Endodermal cell (in vitro differentiated cells): ENCODE measurements around the gene AADAT. TPM values are rescaled to one million over a fixed set of nuclear protein-coding genes. Genes with fewer than 3 reads are reported as not detected.

Source experiments
- DNase-seq: peaks from one replicate; pipeline ENCODE4 v3.0.0-alpha.2; 2017
- H3K27ac ChIP-seq: 2 replicates; pipeline ENCODE4 v1.5.1; 2013; ENCODE audit warnings: mild to moderate bottlenecking, low read depth, low read length, moderate library complexity
- H3K27me3 ChIP-seq: 2 replicates; pipeline ENCODE4 v1.6.1; 2013; ENCODE audit warnings: mild to moderate bottlenecking, low read length, moderate library complexity; ENCODE audit not compliant: insufficient read depth, control insufficient read depth, poor library complexity, severe bottlenecking
- H3K36me3 ChIP-seq: 2 replicates; pipeline ENCODE4 v1.7.0; 2013; ENCODE audit warnings: mild to moderate bottlenecking, low read length, moderate library complexity; ENCODE audit not compliant: control insufficient read depth, insufficient read depth
- H3K4me1 ChIP-seq: one replicate; pipeline ENCODE4 v1.7.0; 2013; ENCODE audit warnings: low read length; ENCODE audit not compliant: control insufficient read depth, insufficient read depth
- H3K4me3 ChIP-seq: 2 replicates; pipeline ENCODE4 v1.5.1; 2013; ENCODE audit warnings: mild to moderate bottlenecking, low read length, moderate library complexity
- H3K9ac ChIP-seq: 2 replicates; pipeline ENCODE4 v1.6.1; 2013; ENCODE audit warnings: mild to moderate bottlenecking, low read length, moderate library complexity; ENCODE audit not compliant: poor library complexity, severe bottlenecking; ENCODE audit errors: extremely low read depth
- H3K9me3 ChIP-seq: 2 replicates; pipeline ENCODE4 v1.6.1; 2013; ENCODE audit warnings: mild to moderate bottlenecking, low read length, moderate library complexity; ENCODE audit not compliant: control insufficient read depth
- H3K27ac Mint-ChIP-seq: 2 replicates; pipeline ENCODE4 v1.8.0; 2020; ENCODE audit warnings: mixed read lengths
- H3K27me3 Mint-ChIP-seq: 2 replicates; pipeline ENCODE4 v1.8.0; 2021; ENCODE audit warnings: mild to moderate bottlenecking, mixed read lengths; ENCODE audit not compliant: insufficient read depth
- H3K36me3 Mint-ChIP-seq: 2 replicates; pipeline ENCODE4 v1.8.0; 2020; ENCODE audit warnings: low read depth, mixed read lengths
- H3K4me1 Mint-ChIP-seq: 2 replicates; pipeline ENCODE4 v1.8.0; 2020; ENCODE audit warnings: mixed read lengths
- H3K4me3 Mint-ChIP-seq: 2 replicates; pipeline ENCODE4 v1.8.0; 2020; ENCODE audit warnings: mild to moderate bottlenecking, moderate library complexity, mixed read lengths
- H3K9me3 Mint-ChIP-seq: 2 replicates; pipeline ENCODE4 v1.8.0; 2020; ENCODE audit warnings: mild to moderate bottlenecking, mixed read lengths
- WGBS, 2 experiments: methylation state at CpG; one replicate each; pipeline versions ENCODE4 v1.1.5 to v1.1.7; 2013; ENCODE audit warnings: missing lambda C conversion rate in 2 of 2, mixed read lengths in 1 of 2; ENCODE audit not compliant: insufficient coverage in 1 of 2, insufficient read length in 1 of 2; 5-methylcytosine and 5-hydroxymethylcytosine counted together
- total RNA-seq, 2 donors: library from RNA; stranded (reverse); fragmentation: NEBNext Ultra II Directional in 1 of 2; extraction: Animal tissue kit (Norgen Biotek cat#: 25700) in 1 of 2; gene quantifications; 2 replicates in 1 of 2; 3 replicates in 1 of 2; pipeline ENCODE4 v1.2.1, GENCODE V29; 2021
- TF ChIP-seq, protein P1 (sequence below): fragments of 200-600 bp; sonication (generic); conservative IDR thresholded peaks from 2 replicates; pipeline ENCODE4 v1.5.0; 2021; ENCODE audit warnings: antibody characterized with exemption, mild to moderate bottlenecking

The AADAT gene
- total RNA-seq, 2 donors from 2014 or later = 34.4 to 42.3 TPM

DNA sequence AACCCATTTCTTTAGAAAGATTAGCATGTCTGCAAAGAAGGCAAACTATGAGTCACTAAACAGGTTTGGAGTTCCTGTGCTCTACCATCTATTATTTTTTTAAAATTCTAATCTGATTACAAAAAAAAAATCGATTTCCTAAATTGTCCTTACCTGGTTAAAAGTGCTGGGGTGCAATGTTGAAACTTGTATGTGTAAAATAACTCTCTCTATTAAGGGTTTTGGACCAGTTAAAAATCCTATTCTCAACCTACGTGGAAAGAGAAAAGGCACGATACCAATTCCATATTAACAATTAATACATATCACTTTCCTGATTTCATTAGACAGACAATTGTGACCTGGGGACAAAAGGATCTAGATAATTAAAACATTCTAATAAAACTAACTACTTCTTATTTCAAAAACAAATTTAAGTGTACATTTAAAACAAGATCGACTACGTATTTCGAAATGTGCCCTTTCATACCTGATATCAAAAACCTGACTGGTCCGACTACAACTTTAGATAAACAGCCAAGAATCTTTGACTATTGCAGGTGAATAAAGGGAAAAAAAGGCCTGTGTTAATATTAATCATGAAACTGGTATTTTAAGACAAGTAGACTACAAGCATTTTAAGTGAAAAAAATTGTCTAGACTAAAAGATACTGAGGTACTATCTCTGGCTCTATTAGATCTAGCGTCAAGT, 21.2 kb downstream of the AADAT start:
- Mint-ChIP-seq H3K27me3 (no peaks in the 10 kb centered on the region), H3K4me1 (no peaks in the 10 kb centered on the region), H3K36me3 (peaks cover 59% of the 10 kb centered on the region), H3K4me3 (no peak overlapping the region), H3K9me3 (no peaks in the 10 kb centered on the region), H3K27ac (no peak overlapping the region)
- H3K9ac ChIP-seq = no peak overlapping the region
- H3K27ac ChIP-seq = no peak overlapping the region
- no peaks in the 10 kb centered on the region for H3K27me3 ChIP-seq
- DNase-seq = no peak
- no peaks in the 10 kb centered on the region for H3K9me3 ChIP-seq
- WGBS, 2 experiments = 98 to 100% methylated on average over 1 to 8 of the region's 8 CpGs
- no peak overlapping the region for H3K4me3 ChIP-seq
- H3K4me1 ChIP-seq = no peaks in the 10 kb centered on the region
- H3K36me3 ChIP-seq = peaks cover 89% of the 10 kb centered on the region
- TF ChIP-seq, protein P1, sequence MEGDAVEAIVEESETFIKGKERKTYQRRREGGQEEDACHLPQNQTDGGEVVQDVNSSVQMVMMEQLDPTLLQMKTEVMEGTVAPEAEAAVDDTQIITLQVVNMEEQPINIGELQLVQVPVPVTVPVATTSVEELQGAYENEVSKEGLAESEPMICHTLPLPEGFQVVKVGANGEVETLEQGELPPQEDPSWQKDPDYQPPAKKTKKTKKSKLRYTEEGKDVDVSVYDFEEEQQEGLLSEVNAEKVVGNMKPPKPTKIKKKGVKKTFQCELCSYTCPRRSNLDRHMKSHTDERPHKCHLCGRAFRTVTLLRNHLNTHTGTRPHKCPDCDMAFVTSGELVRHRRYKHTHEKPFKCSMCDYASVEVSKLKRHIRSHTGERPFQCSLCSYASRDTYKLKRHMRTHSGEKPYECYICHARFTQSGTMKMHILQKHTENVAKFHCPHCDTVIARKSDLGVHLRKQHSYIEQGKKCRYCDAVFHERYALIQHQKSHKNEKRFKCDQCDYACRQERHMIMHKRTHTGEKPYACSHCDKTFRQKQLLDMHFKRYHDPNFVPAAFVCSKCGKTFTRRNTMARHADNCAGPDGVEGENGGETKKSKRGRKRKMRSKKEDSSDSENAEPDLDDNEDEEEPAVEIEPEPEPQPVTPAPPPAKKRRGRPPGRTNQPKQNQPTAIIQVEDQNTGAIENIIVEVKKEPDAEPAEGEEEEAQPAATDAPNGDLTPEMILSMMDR = no peak

DNA sequence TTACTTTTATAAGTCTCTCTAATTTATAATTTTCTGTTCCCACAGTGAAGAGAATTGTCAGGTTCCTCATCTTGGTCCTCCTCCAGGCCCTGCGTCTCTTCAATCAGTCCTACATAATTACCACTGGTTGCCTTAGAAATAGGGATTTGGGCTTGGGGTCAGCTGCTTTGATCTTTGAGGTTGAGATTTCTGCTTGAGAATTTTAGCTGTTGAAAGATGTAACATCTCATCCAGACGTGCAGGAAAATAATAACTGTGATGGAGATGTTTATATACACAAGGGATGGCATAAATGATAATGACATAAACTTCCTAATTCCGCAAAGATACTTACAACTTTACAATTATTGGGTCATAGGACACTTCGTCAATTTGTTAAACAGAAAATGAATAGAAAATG, 30.3 kb downstream of the AADAT start:
- H3K4me1 ChIP-seq = no peaks in the 10 kb centered on the region
- TF ChIP-seq, protein P1 = no peak
- peaks cover 20% of the 10 kb centered on the region for H3K4me1 Mint-ChIP-seq
- no peaks in the 10 kb centered on the region for H3K27me3 Mint-ChIP-seq
- no peak overlapping the region for H3K4me3 ChIP-seq
- H3K9me3 Mint-ChIP-seq = no peaks in the 10 kb centered on the region
- peaks cover 53% of the 10 kb centered on the region for H3K36me3 Mint-ChIP-seq
- no peaks in the 10 kb centered on the region for H3K27me3 ChIP-seq
- H3K27ac ChIP-seq = no peak overlapping the region
- H3K9ac ChIP-seq = no peak overlapping the region
- no peak overlapping the region for H3K27ac Mint-ChIP-seq
- WGBS, 2 experiments = 93% methylated on average over 3 of the region's 4 CpGs; no CpG with 5 or more reads in 1 of the 2 experiments
- DNase-seq = no peak
- H3K36me3 ChIP-seq = peaks cover 71% of the 10 kb centered on the region
- H3K4me3 Mint-ChIP-seq = no peak overlapping the region
- H3K9me3 ChIP-seq = no peaks in the 10 kb centered on the region

DNA sequence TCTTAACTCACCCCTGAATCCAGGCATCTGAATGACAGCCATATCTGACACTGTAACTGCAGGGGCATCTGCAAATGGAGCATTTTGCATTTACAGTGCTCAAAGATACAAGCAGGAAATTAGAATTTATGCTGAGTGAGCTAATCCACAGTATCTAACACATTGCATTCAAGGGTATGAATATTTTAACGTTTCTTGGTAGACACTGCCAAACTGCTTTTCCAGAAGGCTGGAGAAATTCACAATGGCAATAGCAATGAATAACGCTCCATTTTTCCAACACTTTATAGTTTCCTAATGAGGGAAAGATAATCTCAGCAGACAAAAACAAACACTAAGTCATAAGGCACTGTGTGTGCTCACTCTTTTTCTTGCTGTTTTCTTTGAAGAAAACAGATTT, 30.9 kb downstream of the AADAT start:
- no peak overlapping the region for H3K4me3 ChIP-seq
- H3K4me1 ChIP-seq = no peaks in the 10 kb centered on the region
- 67 to 83% methylated on average over 1 to 2 of the region's 2 CpGs for WGBS, 2 experiments
- Mint-ChIP-seq H3K36me3 (peaks cover 48% of the 10 kb centered on the region), H3K9me3 (no peaks in the 10 kb centered on the region), H3K27ac (no peak overlapping the region), H3K4me3 (no peak overlapping the region), H3K4me1 (peaks cover 20% of the 10 kb centered on the region), H3K27me3 (no peaks in the 10 kb centered on the region)
- peaks cover 65% of the 10 kb centered on the region for H3K36me3 ChIP-seq
- DNase-seq = no peak
- TF ChIP-seq, protein P1 = no peak
- no peaks in the 10 kb centered on the region for H3K9me3 ChIP-seq
- no peak overlapping the region for H3K9ac ChIP-seq
- H3K27me3 ChIP-seq = no peaks in the 10 kb centered on the region
- no peak overlapping the region for H3K27ac ChIP-seq
